Ecto neural progenitor cell (in vitro differentiated cells): ENCODE measurements around the gene GAL.

ENCODE experiments used
- DNase-seq: peaks from one replicate; pipeline ENCODE4 v3.0.0-alpha.2; 2018; ENCODE audit warnings: low spot score

GAL gene

DNA sequence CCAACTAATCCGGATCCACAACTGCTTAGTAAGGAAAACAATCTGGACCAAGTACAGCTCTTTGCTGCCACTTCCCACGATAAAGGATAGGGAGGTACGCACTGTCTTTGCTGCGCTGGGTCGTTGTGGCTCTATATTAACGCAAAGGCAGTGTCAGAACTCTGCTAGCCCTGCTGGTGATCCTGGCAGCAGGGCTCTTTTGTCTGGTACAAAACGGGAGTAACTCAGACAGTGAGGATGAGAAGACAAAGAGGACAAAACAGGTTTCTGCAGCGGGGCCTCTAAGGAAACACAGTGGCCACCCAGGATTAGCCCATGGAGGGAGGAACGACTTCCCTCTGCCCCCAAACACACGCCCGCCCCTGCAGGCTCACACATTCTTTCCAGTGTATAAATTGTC is 26.1 kb downstream of the GAL start:
- no peak for DNase-seq

DNA sequence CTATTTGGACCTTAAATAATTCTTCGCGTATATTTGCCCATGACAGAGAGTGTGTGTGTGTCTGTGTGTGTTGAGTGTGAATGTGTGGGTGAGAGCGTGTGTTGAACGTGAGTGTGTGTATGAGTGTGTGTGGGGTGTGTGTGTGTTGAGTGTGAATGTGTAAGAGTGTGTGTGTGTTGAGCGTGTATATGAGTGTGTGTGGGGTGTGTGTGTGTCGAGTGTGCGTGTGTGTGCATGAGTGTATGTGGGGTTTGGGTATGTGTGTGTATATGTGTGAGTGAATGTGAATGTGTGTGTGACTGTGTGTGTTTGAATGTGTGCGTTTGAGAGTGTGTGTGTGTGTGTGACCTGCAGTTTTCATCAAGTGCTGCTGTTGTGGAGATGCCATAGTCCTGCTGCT is 26.8 kb downstream of the GAL start:
- DNase-seq, result no peak

DNA sequence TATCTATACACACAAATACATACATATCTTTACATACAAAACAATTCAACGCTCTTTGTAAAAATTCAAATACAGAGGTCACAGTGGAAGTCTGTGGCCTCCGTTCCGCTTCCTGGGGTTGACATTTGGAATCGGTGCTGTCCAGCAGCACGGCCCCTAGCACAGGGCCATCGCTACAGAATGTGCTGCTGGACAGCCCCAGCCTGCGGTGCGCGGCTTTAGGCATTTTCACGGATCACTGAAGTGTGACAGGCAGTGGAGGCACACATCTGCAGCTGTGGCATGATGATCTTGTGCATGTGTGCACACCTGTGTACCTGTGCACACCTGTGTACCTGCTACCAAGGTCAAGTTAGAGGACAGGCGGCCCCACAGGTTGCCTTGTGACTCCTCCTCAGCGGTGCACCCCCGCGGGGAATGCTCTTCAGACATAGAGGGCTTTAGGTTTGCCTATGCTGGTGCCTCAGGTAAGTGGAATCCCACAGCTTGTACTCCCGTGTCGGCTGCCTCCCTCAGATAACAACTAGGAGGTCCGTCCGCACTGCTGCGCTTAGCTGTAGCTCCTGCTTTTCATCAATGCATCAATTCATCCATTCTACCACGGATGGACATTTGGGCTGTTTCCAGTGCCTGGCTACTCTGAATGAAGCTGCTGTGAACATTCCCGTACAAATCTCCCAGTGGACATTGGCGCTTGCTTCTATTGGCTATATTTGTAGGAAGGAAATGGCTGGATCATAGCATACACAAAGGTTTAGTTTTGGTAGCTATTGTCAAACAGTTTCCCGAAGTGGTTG is 29.9 kb downstream of the GAL start:
- DNase-seq, result no peak

DNA sequence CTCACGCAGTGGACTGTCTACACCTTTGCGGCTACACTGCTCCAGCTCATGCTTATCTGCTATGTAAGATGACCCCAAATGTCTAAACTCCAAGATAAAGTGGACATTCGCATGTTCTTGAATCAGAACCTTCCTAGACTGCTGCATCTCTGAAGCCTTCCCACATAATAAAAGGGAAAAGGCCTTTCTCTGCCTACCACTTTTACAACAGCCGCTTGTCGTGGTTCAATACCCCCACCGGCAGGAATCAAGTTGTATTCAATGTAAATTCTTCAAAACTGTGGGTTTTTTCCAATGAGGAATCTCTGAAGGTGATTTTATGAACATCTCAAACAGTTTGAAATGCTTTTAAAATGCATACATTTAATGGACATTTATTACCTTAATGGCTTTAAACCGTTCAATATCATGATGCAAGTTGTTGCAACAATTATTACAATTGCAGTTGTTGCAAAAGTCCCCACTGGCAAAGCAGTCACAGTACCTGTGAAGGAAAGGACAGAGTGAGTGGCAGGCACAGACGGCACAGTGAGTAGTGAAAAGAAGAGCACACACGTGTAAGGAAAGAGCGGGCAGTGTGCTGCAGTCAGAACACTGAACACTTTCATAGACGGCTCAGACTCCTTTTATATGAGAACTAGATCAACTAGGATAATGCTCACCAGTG is 31.2 kb downstream of the GAL start:
- DNase-seq, result no peak

DNA sequence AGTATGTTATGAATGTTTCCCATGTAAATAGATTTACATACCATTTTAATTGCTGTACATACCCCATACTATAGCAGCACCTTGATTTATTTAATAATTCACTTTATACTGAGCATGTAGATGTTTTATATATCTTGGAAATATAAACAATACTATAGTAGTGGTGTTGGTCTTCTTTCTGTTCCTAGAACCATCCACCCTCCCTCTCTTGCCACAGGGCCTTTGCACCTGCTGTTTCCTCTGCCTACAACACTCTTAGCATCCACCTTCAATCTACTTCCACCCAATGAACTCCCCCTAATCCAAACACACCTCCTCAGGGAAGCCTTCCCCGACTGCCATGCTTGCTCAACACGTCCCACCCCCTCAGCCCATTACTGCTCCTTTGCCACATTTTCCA is 36.7 kb downstream of the GAL start:
- DNase-seq, result no peak

DNA sequence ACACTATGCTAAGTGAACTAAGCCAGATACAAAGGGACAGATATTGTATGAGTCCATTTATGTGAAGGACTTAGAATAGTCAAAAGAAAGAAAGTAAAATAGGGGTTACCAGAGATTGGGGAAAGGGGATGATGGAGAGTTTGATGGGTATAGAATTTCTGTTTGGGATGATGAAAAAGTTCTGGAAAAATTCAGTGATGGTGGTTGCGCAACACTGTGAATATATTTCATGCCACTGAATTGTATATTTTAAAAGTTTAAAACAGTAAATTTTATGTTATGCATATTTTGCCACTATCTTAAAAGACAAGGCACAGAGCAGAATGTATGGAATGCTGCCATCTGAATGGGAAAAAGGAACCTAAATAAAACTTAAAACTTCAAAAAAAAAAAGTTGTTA is 37.8 kb downstream of the GAL start:
- no peak for DNase-seq

DNA sequence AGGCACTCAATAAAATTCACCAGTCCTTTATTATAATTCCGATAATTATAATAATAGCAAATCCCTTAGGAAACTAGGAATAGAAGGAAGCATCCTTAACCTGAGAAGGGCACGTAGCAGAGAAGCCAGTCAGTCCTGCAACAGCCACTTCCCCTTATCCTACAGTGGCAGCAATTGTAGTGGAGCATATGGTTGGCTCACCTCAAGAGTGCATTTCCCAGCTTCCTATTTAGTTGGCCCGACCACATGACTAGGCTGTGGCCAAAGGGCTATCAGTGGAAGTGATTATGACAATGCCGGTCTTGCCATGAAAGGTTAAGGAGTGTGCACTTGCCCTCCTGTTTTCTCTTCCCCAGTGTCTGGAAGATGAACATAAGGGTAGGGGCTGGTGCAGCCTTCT is 39.9 kb downstream of the GAL start:
- DNase-seq, result no peak

DNA sequence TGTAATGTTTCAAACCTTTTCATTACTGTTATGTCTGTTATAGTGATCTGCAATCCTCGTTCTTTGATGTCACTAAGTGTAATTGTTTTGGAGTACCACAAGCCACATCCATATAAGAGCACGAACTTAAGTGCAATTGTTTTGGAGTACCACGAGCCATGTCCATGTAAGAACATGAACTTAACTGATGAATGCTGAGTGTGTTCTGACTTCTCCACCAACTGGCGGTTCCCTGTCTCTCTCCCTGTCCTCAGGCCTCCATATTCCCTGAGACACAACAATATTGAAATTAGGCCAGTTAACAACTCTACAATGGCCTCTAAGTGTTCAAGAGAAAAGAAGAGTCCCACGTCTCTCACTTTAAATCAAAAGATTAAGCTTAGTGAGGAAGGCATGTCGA is 43.4 kb downstream of the GAL start:
- no peak for DNase-seq

DNA sequence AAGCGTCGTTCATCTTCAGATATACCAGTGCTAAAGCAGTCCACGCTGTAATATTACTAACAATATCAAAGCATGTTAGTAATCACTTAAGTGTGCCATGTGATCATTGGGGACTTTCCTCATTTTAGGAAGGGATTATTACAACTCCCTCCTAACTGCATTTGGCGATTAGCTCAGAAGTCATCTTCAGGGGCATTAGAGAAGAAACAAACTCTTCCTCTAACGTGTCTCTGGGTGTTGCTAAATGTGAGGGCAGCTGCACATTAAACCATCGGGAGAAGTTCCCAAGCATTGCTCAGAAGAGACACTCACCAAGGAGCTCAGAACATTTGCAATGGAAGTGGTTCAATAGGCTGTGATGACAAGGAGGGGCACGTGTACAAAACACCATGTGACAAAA is 49.8 kb downstream of the GAL start:
- DNase-seq, result peak; percentile 10

DNA sequence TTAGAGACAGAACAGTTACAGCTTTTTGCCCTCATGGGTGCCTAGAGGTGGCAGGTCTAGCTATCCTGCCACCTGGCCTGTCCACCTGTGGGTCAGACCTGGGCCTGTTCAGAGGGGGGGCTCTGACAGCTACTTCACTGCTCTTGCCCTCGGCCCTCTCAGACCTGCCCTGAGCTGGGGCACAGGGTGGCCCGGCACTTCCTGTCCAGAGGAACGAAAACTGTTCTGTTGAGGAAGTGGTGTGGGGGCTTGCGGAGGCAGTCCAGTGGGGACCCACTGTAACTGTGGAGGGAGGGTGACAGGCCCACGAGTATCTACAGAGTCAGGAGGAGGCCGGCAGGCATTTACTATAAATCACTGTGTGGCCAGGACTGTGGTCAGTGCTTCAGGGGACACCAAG is 50.8 kb downstream of the GAL start:
- DNase-seq, result no peak

DNA sequence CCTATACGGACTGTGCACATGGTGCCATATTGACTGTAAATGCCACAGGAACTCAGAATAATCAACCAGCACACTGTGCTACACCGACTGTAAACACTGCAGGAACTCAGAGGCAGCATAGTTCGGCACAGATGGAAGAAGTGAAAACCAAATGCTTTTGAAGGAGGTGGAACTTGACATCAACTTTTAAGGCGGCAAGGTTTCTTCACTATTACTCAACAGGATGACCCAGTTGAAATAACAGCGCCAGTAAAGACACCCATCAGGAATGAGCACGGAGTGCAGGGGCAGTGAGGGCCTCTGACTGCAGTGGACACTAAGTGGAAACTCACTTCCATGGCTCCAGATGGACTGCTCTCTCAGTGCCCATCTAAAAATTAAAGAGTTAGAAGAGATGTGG is 51.3 kb downstream of the GAL start:
- DNase-seq, result no peak
